ENCODE measurements around the gene MAMDC2. TPM values are rescaled to one million over a fixed set of nuclear protein-coding genes. Genes with fewer than 3 reads are reported as not detected.

Gene MAMDC2
- total and polyA plus RNA-seq, 2 of the 4 experiments (the other 2 are of a cell fraction), result 5.0 to 5.2 TPM

- TF ChIP-seq RCOR1 (IDR thresholded peaks at IDR 0.05; ENCODE audit: insufficient replicate concordance, low read length) (no peak), POLR2A (IDR thresholded peaks at IDR 0.05; ENCODE audit: low read depth, low read length) (no peak), CEBPB (IDR thresholded peaks at IDR 0.05; ENCODE audit: low read depth, low read length) (no peak), BHLHE40 (IDR thresholded peaks at IDR 0.05; ENCODE audit: low read depth, low read length) (no peak), NFE2L2 (IDR thresholded peaks at IDR 0.05; ENCODE audit: low read depth, low read length) (no peak), ELK1 (IDR thresholded peaks at IDR 0.05; ENCODE audit: borderline replicate concordance, low read depth, low read length) (no peak), MAFK (IDR thresholded peaks at IDR 0.05; ENCODE audit: low read depth, low read length) (no peak), MXI1 (IDR thresholded peaks at IDR 0.05; ENCODE audit: borderline replicate concordance, low read depth, low read length) (no peak), USF2 (IDR thresholded peaks at IDR 0.05; ENCODE audit: low read depth, low read length) (no peak), RAD21 (IDR thresholded peaks at IDR 0.05; ENCODE audit: low read length) (no peak), CHD1 (IDR thresholded peaks at IDR 0.05; ENCODE audit: low read depth, low read length) (no peak), FOS (IDR thresholded peaks at IDR 0.05; ENCODE audit: low read depth, low read length) (no peak), CTCF (conservative IDR thresholded peaks at IDR 0.05; ENCODE audit: low read depth, low read length) (no peak), SMC3 (IDR thresholded peaks at IDR 0.05; ENCODE audit: low read depth, low read length) (no peak), RFX5 (IDR thresholded peaks at IDR 0.05; ENCODE audit: low read depth, low read length) (no peak), MAZ (IDR thresholded peaks at IDR 0.05; ENCODE audit: borderline replicate concordance, low read depth, low read length) (no peak)
- dilution Hi-C loops (cut with HindIII; ENCODE audit: low sequenced_read_pairs, unreplicated experiment) (no loop called here), in situ Hi-C loops (cut with MboI; ENCODE audit: low sequenced_read_pairs) (loop anchor here (25.0 kb wide), 1 partner anchor 695 kb away; no protein-coding TSS in a partner anchor), intact Hi-C loops (cut with micrococcal nuclease) (no loop called here)
- Histone ChIP-seq H4K8ac (ENCODE audit: low read depth in 2 of 2, low read length in 2 of 2) (no peak overlapping the region), H3K4me2 (ENCODE audit: low read depth, low read length) (no peak overlapping the region), H3K9ac (ENCODE audit: low read depth, low read length) (no peak overlapping the region), H2BK20ac (ENCODE audit: low read depth, low read length) (no peak overlapping the region), H2AFZ (replicated peaks; ENCODE audit: low read length, poor library complexity) (no peak overlapping the region), H3K56ac (ENCODE audit: extremely low read depth, insufficient read depth, low read length) (no peak overlapping the region), H3K4me3 (ENCODE audit: insufficient read depth, low read depth, low read length) (no peak overlapping the region), H2BK15ac (ENCODE audit: low read depth, low read length) (no peak overlapping the region), H4K5ac (ENCODE audit: low read depth, low read length) (no peak overlapping the region), H3K27ac (ENCODE audit: insufficient read depth, low read length) (no peak overlapping the region), H3K4ac (ENCODE audit: low read depth, low read length) (no peak overlapping the region; the same call in 1 of the 2 replicates), H4K20me1 (ENCODE audit: insufficient read depth, low read length) (no peaks in the 10 kb centered on the region), H3K18ac (ENCODE audit: low read depth, low read length) (no peak overlapping the region), H2AK5ac (ENCODE audit: low read depth, low read length) (no peak overlapping the region), H3K23ac (ENCODE audit: low read depth, low read length) (no peak overlapping the region), H3K27me3 (ENCODE audit: control insufficient read depth, insufficient read depth, low read length) (no peaks in the 10 kb centered on the region), H2AK9ac (replicated peaks; ENCODE audit: low read depth, low read length, poor library complexity) (no peak overlapping the region), H3K36me3 (ENCODE audit: control insufficient read depth, insufficient read depth, low read length) (no peaks in the 10 kb centered on the region), H3K9me1 (ENCODE audit: insufficient read depth, low read length) (peaks cover 6% of the 10 kb centered on the region), H4K91ac (ENCODE audit: insufficient read depth, low read depth, low read length) (no peak overlapping the region), H3K4me1 (ENCODE audit: control insufficient read depth, insufficient read depth, low read length) (peaks cover 4% of the 10 kb centered on the region; the same call in 1 of the 2 replicates), H3K79me1 (ENCODE audit: low read depth in 1 of 2, low read length in 2 of 2) (no peaks in the 10 kb centered on the region), H3K14ac (replicated peaks; ENCODE audit: low read depth, low read length) (no peak overlapping the region), H2BK120ac (ENCODE audit: low read depth, low read length) (no peak overlapping the region; the same call in 1 of the 2 replicates), H2BK5ac (ENCODE audit: low read depth, low read length, poor library complexity, severe bottlenecking) (no peak overlapping the region), H3K9me3 (ENCODE audit: control insufficient read depth, insufficient read depth, low read length) (no peaks in the 10 kb centered on the region)
- CTCF ChIA-PET, result interaction anchor here (0.6 to 7.6 kb wide), 3 partner anchors 14 to 495 kb away, joined by 3 to 121 read pairs (median 4); no protein-coding TSS in a partner anchor
- DNase-seq, result no peak
- WGBS, 2 experiments (ENCODE audit: extremely low coverage in 2 of 2, insufficient read length in 1 of 2), result no CpG with 5 or more reads among the region's 1 CpG
- POLR2A ChIA-PET (ENCODE audit: unreplicated experiment), result no interaction called here
- BruUV-seq (replicated peaks), result no TSS peak
- no peak for ATAC-seq (ENCODE audit: low read depth)
Measured at GRCh38 chr9:70107558-70107957, 63.9 kb downstream of the MAMDC2 start.

Measured in IMR-90 (cell line).